ENCODE results near the gene SFRP2.

DNA sequence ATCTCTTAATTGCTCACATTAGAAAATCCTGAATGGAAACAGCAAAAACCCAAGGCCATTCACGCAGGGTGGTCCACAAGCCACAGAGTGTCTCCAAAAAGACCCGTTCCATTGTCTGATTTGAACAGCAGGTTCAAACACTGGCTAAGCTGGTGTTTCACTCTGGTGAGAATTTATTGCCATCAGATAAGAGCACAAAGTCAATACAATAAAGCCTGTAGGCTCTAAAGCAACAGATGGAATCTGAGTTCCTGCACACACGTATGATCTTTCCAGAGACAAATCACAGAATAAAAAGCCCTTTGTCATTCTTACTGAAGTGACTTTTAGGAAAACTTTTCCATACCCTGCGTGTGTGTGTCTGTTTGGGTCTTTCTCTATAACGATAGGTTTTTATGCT, 5.1 kb upstream of the SFRP2 start:
- TF ChIP-seq, protein P1, sequence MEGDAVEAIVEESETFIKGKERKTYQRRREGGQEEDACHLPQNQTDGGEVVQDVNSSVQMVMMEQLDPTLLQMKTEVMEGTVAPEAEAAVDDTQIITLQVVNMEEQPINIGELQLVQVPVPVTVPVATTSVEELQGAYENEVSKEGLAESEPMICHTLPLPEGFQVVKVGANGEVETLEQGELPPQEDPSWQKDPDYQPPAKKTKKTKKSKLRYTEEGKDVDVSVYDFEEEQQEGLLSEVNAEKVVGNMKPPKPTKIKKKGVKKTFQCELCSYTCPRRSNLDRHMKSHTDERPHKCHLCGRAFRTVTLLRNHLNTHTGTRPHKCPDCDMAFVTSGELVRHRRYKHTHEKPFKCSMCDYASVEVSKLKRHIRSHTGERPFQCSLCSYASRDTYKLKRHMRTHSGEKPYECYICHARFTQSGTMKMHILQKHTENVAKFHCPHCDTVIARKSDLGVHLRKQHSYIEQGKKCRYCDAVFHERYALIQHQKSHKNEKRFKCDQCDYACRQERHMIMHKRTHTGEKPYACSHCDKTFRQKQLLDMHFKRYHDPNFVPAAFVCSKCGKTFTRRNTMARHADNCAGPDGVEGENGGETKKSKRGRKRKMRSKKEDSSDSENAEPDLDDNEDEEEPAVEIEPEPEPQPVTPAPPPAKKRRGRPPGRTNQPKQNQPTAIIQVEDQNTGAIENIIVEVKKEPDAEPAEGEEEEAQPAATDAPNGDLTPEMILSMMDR (IDR thresholded peaks at IDR 0.05), result no peak
- TF ChIP-seq POLR2A (IDR thresholded peaks at IDR 0.05), result no peak

Measured in uterus (tissue), 2 donors.